Immature natural killer cell (primary cell): ENCODE results near the gene BATF3. TPM values are rescaled to one million over a fixed set of nuclear protein-coding genes. Genes with fewer than 3 reads are reported as not detected.

ENCODE experiments used
- DNase-seq, 3 donors: peaks; one replicate each; pipeline ENCODE4 v3.0.0; 2022; ENCODE audit warnings: mixed read lengths in 1 of 3
- H3K27ac Mint-ChIP-seq, 6 donors: one replicate each; pipeline ENCODE4 v1.8.0; 2020; ENCODE audit warnings: mixed read lengths in 6 of 6, mild to moderate bottlenecking in 5 of 6, inconsistent platforms in 4 of 6, moderate library complexity in 3 of 6
- H3K27me3 Mint-ChIP-seq, 3 donors: one replicate each; pipeline ENCODE4 v1.8.0; 2020 to 2021; ENCODE audit warnings: low read depth in 3 of 3, mild to moderate bottlenecking in 3 of 3, mixed read lengths in 3 of 3, moderate library complexity in 3 of 3, inconsistent platforms in 1 of 3
- H3K36me3 Mint-ChIP-seq, 3 donors: one replicate each; pipeline ENCODE4 v1.8.0; 2020; ENCODE audit warnings: mixed read lengths in 3 of 3, inconsistent platforms in 2 of 3, mild to moderate bottlenecking in 2 of 3
- H3K4me1 Mint-ChIP-seq, 2 donors: one replicate each; pipeline ENCODE4 v1.8.0; 2020; ENCODE audit warnings: inconsistent platforms in 2 of 2, mild to moderate bottlenecking in 2 of 2, mixed read lengths in 2 of 2, moderate library complexity in 1 of 2
- H3K4me3 Mint-ChIP-seq, 5 donors: one replicate each; pipeline ENCODE4 v1.8.0; 2020; ENCODE audit warnings: mild to moderate bottlenecking in 5 of 5, mixed read lengths in 5 of 5, inconsistent platforms in 3 of 5, moderate library complexity in 3 of 5
- H3K9me3 Mint-ChIP-seq, 6 donors: one replicate each; pipeline ENCODE4 v1.8.0; 2020; ENCODE audit warnings: mild to moderate bottlenecking in 6 of 6, mixed read lengths in 6 of 6, inconsistent platforms in 4 of 6, moderate library complexity in 3 of 6
- polyA plus RNA-seq, 3 donors: library from polyadenylated mRNA; unstranded; fragments of 300-500 nt; fragmentation: Illumina TruSeq; gene quantifications; one replicate each; pipeline ENCODE4 v1.2.3, GENCODE V29; 2021

Gene BATF3
- polyA plus RNA-seq, 3 donors from 2014 or later: 4.4 to 7.4 (median 7.2) TPM

- H3K9me3 Mint-ChIP-seq: peaks cover 0 to 2% (median 0%) of the 10 kb centered on the region in 6 donors
- no peaks in the 10 kb centered on the region for H3K36me3 Mint-ChIP-seq
- H3K27ac Mint-ChIP-seq: no peak overlapping the region
- H3K27me3 Mint-ChIP-seq: peaks cover 4 to 8% (median 5%) of the 10 kb centered on the region in 3 donors
- no peaks in the 10 kb centered on the region for H3K4me1 Mint-ChIP-seq
- no peak for DNase-seq
- H3K4me3 Mint-ChIP-seq: no peak overlapping the region
These were observed 47.0 kb downstream of the BATF3 start for GRCh38 chr1:212652609-212653008.

DNA sequence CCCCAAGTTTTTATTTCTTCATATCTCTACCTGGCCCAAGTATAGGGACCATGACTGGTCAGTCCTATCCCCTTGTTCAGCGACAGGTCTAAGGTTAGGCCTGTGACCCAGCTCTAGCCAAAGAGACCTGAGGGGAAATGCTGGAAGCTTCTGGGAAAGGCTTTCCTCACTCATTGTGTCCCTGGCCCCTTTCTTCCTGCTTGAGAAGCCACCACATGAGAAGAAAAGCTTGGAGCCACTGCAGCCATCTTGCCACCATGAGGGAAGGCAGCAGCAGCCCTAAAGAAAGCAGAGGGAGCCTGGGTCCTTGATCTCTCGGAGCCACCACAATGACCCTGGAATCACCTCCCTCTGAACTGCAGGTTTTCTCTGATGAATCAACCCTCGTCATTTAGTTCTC, 47.7 kb downstream of the BATF3 start:
- Mint-ChIP-seq H3K36me3 (no peaks in the 10 kb centered on the region), H3K4me1 (no peaks in the 10 kb centered on the region), H3K9me3 (peaks cover 0 to 2% (median 0%) of the 10 kb centered on the region in 6 donors), H3K27ac (no peak overlapping the region), H3K27me3 (peaks cover 4 to 6% (median 5%) of the 10 kb centered on the region in 3 donors), H3K4me3 (no peak overlapping the region)
- DNase-seq: no peak

GRCh38 chr1:212651521-212651920, 48.1 kb downstream of the BATF3 start:
- Mint-ChIP-seq H3K9me3 (peaks cover 0 to 2% (median 0%) of the 10 kb centered on the region in 6 donors), H3K4me1 (no peaks in the 10 kb centered on the region), H3K4me3 (no peak overlapping the region), H3K36me3 (no peaks in the 10 kb centered on the region), H3K27me3 (peaks cover 4 to 6% (median 5%) of the 10 kb centered on the region in 3 donors), H3K27ac (no peak overlapping the region)
- no peak for DNase-seq

GRCh38 chr1:212650228-212650627, 49.4 kb downstream of the BATF3 start:
- Mint-ChIP-seq H3K4me3 (no peak overlapping the region), H3K36me3 (no peaks in the 10 kb centered on the region), H3K9me3 (peaks cover 0 to 2% (median 0%) of the 10 kb centered on the region in 6 donors), H3K27ac (no peak overlapping the region), H3K4me1 (no peaks in the 10 kb centered on the region), H3K27me3 (peaks cover 2 to 5% (median 4%) of the 10 kb centered on the region in 3 donors)
- no peak for DNase-seq

GRCh38 chr1:212649020-212649419, 50.6 kb downstream of the BATF3 start:
- Mint-ChIP-seq H3K4me3 (no peak overlapping the region), H3K27ac (no peak overlapping the region), H3K27me3 (peaks cover 3 to 4% (median 3%) of the 10 kb centered on the region in 3 donors), H3K36me3 (no peaks in the 10 kb centered on the region), H3K4me1 (no peaks in the 10 kb centered on the region), H3K9me3 (peaks cover 0 to 2% (median 0%) of the 10 kb centered on the region in 6 donors)
- DNase-seq: no peak

DNA sequence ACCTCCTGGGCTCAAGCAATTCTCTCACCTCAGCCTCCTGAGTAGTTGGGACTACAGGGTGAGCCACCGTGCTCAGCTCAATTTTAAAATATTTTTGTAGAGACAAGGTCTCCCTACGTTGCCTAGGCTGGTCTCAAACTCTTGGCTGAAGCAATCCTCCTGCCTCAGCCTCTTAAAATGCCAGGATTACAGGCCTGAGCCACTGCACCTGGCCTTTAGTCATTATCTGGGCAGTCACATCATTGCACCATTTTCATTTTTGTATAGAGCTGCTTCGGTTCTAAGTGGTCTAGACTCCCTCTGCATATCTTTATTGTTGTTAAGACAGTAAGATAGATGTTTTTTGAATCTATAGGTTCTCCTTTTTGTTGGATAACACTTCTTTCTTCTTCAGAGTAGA, 51.2 kb downstream of the BATF3 start:
- Mint-ChIP-seq H3K27me3 (peaks cover 0 to 2% (median 2%) of the 10 kb centered on the region in 3 donors), H3K36me3 (no peaks in the 10 kb centered on the region), H3K4me1 (no peaks in the 10 kb centered on the region), H3K27ac (no peak overlapping the region), H3K4me3 (no peak overlapping the region), H3K9me3 (peaks cover 0 to 2% (median 0%) of the 10 kb centered on the region in 6 donors)
- no peak for DNase-seq

DNA sequence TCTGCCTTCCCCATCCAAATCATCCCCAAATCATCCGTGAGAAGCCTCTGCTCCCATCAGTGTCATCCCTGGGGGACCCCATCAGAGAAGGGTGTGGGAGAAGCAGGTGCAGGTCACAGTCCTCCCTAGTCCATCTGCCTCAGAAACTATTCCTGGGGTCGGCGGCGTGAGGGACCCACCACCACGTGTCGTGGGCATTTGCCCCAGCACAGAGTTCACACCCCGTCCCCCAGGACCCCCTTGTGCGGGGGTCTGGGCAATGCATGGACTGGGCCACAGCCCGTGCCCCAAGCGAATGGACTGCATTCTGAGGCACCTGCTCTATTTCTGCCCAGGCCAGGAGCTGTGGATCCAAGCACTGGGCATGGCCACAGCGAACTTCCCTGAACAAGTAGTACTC, 52.6 kb downstream of the BATF3 start:
- DNase-seq: no peak
- Mint-ChIP-seq H3K9me3 (no peaks in the 10 kb centered on the region), H3K36me3 (no peaks in the 10 kb centered on the region), H3K4me1 (no peaks in the 10 kb centered on the region), H3K27me3 (peaks cover 0 to 2% (median 2%) of the 10 kb centered on the region in 3 donors), H3K27ac (no peak overlapping the region), H3K4me3 (no peak overlapping the region)

GRCh38 chr1:212646588-212646987, 53.1 kb downstream of the BATF3 start:
- no peaks in the 10 kb centered on the region for H3K4me1 Mint-ChIP-seq
- peaks cover 0 to 2% (median 2%) of the 10 kb centered on the region in 3 donors for H3K27me3 Mint-ChIP-seq
- no peaks in the 10 kb centered on the region for H3K36me3 Mint-ChIP-seq
- no peak overlapping the region for H3K4me3 Mint-ChIP-seq
- no peak overlapping the region for H3K27ac Mint-ChIP-seq
- no peaks in the 10 kb centered on the region for H3K9me3 Mint-ChIP-seq
- no peak for DNase-seq

DNA sequence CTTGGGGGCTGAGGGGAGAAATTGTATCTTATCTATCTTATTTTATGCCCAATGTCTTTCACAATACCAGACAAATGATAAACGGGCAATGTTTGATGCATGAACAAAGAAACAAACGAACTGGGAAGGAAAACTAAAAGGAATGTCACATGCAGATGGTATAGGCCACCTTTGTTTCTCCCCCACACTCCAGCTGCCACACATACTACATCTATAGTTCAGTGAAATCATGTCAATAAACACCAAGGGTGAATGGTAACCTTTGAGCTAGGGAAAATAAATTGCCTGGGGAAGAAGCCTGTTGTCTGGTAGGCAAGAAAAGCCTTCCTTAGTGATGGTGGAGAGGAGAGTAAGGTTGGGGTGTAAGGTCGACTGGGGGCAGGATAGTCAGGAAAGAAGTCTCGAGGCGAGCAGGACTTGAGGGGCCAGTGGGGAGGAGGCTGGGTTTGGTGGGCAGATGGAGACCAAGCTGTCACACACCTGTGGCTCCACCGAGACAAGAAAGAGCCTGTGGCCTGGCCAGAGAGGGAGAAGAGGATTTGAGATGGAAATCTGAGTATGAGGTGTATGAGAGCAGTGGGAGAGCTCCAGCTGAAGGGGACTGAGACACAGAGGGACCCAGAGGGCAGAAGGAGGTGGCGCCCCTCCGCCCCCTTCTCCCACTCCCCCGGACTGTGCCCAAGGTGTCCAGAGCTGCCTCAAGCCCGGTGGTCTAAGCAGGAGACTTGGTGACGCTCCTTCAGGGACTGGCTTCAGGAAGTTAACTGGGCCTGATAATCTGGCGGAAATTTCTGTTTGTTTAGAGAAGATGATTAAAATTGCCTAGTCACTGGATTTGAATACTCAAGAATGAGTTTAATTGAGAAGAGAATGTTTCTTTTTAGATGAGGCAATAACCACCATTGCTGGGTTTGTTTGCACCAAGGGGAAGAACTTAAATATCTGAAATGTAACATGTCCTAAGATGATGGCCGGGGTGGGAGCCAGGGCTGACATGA, 53.8 kb downstream of the BATF3 start:
- DNase-seq: no peak

GRCh38 chr1:212644866-212645545, 54.6 kb downstream of the BATF3 start:
- H3K36me3 Mint-ChIP-seq: peaks cover 0 to 5% (median 4%) of the 10 kb centered on the region in 3 donors
- no peak overlapping the region for H3K4me3 Mint-ChIP-seq
- H3K27me3 Mint-ChIP-seq: peaks cover 0 to 5% (median 2%) of the 10 kb centered on the region in 3 donors
- no peaks in the 10 kb centered on the region for H3K9me3 Mint-ChIP-seq
- no peak overlapping the region for H3K27ac Mint-ChIP-seq
- no peaks in the 10 kb centered on the region for H3K4me1 Mint-ChIP-seq
- no peak for DNase-seq

More for the DNA sequence above, 53.8 kb downstream of the BATF3 start:
- Mint-ChIP-seq H3K27me3 (peaks cover 0 to 5% (median 2%) of the 10 kb centered on the region in 3 donors), H3K36me3 (peaks cover 0 to 2% (median 2%) of the 10 kb centered on the region in 3 donors), H3K27ac (no peak overlapping the region), H3K4me3 (no peak overlapping the region), H3K9me3 (no peaks in the 10 kb centered on the region), H3K4me1 (no peaks in the 10 kb centered on the region)

DNA sequence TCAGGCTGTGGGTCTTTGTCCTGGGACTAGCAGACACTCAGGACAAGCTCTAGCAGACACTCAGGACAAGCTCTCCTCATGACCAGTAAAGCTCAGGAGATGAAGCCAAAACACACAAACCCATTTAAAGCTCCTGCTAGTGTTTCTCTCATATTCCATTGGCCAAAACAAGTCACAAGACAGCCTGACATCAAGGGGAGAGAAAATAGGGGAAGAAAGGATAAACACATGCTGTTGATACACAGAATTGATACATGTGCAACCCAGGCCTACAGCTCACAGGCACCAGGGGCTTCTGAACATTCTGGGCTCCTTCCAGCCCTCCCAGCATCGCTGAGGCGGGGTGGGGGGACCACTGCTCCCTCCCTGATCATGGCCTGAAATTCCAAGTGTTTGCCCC, 55.8 kb downstream of the BATF3 start:
- Mint-ChIP-seq H3K4me1 (no peaks in the 10 kb centered on the region), H3K36me3 (peaks cover 0 to 5% (median 4%) of the 10 kb centered on the region in 3 donors), H3K27ac (no peak overlapping the region), H3K4me3 (no peak overlapping the region), H3K27me3 (peaks cover 0 to 5% (median 2%) of the 10 kb centered on the region in 3 donors), H3K9me3 (peaks cover 0 to 2% (median 0%) of the 10 kb centered on the region in 6 donors)
- no peak for DNase-seq

DNA sequence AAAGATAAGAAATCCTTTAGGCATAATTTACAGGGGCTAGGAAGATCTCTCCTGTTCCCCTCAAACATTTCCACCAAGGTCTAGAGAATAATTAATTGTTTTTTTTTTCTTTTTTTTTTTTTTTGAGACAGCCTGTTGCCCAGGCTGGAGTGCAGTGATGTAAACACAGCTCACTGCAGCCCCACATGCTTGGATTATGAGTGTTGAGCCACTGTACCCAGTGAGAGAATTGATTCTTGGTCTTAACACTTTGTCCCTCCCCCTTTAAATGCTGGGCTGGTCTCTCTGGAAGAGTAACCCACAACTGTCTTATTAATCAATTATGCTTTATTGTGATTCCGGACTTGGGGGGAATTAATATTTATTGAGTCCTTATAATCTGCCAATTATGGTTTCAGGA, 57.7 kb downstream of the BATF3 start:
- Mint-ChIP-seq H3K36me3 (peaks cover 0 to 5% (median 4%) of the 10 kb centered on the region in 3 donors), H3K27me3 (peaks cover 0 to 3% (median 2%) of the 10 kb centered on the region in 3 donors), H3K4me1 (peaks cover 4 to 6% of the 10 kb centered on the region in 2 donors), H3K9me3 (peaks cover 0 to 2% (median 0%) of the 10 kb centered on the region in 6 donors), H3K4me3 (no peak overlapping the region), H3K27ac (no peak overlapping the region)
- no peak for DNase-seq

DNA sequence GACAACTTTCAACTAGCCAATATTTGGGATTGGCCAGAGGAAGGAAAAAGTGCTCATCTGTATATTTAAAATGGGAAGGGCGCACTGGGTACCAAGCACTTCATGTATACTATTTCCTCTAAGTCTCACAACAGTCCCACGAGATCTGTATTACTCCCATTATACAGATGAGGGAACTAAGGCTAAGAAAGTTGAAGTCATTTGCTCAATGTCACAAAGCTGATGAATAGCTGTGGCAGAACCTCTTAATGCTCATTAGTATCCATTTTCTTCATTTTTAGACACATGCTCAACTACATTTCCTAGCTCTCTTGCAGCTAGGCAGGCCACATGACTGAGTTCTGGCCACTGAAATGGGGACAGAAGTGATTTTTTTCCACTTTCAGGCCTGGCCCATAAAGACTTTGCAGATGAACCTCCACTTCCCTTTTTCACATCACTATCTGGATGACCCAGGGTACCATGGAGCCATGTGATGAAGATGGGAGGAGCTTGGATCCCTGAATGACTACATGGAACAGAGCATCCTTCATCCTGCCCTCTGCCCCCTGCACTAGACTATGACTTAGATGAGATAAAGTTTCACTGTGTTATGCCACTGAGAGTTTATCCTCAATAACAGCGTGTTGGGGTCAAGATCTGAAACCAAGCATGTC, 59.3 kb downstream of the BATF3 start:
- H3K27ac Mint-ChIP-seq: no peak overlapping the region
- H3K4me3 Mint-ChIP-seq: no peak overlapping the region
- no peak for DNase-seq
- H3K36me3 Mint-ChIP-seq: peaks cover 0 to 5% (median 4%) of the 10 kb centered on the region in 3 donors
- peaks cover 0 to 3% (median 2%) of the 10 kb centered on the region in 3 donors for H3K27me3 Mint-ChIP-seq
- peaks cover 0 to 2% (median 0%) of the 10 kb centered on the region in 6 donors for H3K9me3 Mint-ChIP-seq
- peaks cover 20 to 22% of the 10 kb centered on the region in 2 donors for H3K4me1 Mint-ChIP-seq
